SK-N-SH (cell line): Measurements from ENCODE around the gene KLF3. TPM values are rescaled to one million over a fixed set of nuclear protein-coding genes. Genes with fewer than 3 reads are reported as not detected.

Experiments
- CTCF ChIA-PET: fragments of 300-600, 350-600 bp; formaldehyde crosslinking; extraction: SDS; loops from one replicate; lab custom pipeline; 2021; lab: Yijun Ruan, JAX
- POLR2A ChIA-PET: fragments of 350-600 bp; sonication (Branson Sonifier 250); formaldehyde crosslinking; extraction: SDS; loops from one replicate; lab custom pipeline; 2020; ENCODE audit warnings: antibody characterized with exemption, inconsistent platforms; lab: Yijun Ruan, JAX
- DNase-seq: peaks from one replicate; pipeline ENCODE4 v3.0.0; 2012
- H2AFZ ChIP-seq: fragments of 200-600 bp; sonication (generic); 2 replicates; pipeline ENCODE4 v1.8.1; 2016; ENCODE audit warnings: antibody characterized with exemption, mild to moderate bottlenecking, low read depth
- H3F3A ChIP-seq: fragments of 200-600 bp; sonication (generic); replicated peaks from 2 replicates; pipeline ENCODE3; 2016; ENCODE audit warnings: antibody characterized with exemption, mild to moderate bottlenecking; ENCODE audit not compliant: insufficient read depth
- H3K27ac ChIP-seq, 2 experiments: fragments of 200-500 bp in 1 of 2; fragments of 200-600 bp in 1 of 2; sonication (Bioruptor generic) in 1 of 2; sonication (generic), shearing (Covaris generic) in 1 of 2; 2 replicates each; pipeline versions ENCODE4 v1.5.1 to v1.6.1; 2014 to 2016; ENCODE audit warnings: low read depth in 2 of 2, inconsistent platforms in 1 of 2, low read length in 1 of 2, mild to moderate bottlenecking in 1 of 2, mixed read lengths in 1 of 2
- H3K27me3 ChIP-seq: fragments of 200-600 bp; sonication (generic), shearing (Covaris generic); 2 replicates; pipeline ENCODE4 v1.6.1; 2016; ENCODE audit warnings: mixed run types; ENCODE audit not compliant: insufficient read depth
- H3K36me3 ChIP-seq, 2 experiments: fragments of 200-500 bp in 1 of 2; fragments of 200-600 bp in 1 of 2; sonication (Bioruptor generic) in 1 of 2; sonication (generic) in 1 of 2; replicated peaks in 1 of 2; 2 replicates each; pipeline versions ENCODE3 to v1.5.1; 2014 to 2016; ENCODE audit warnings: low read length in 1 of 2, mild to moderate bottlenecking in 1 of 2; ENCODE audit not compliant: insufficient read depth in 2 of 2, control insufficient read depth in 1 of 2
- H3K4me1 ChIP-seq, 2 experiments: fragments of 200-500 bp in 1 of 2; fragments of 200-600 bp in 1 of 2; sonication (Bioruptor generic) in 1 of 2; sonication (generic), shearing (Covaris generic) in 1 of 2; 2 replicates each; pipeline versions ENCODE4 v1.5.1 to v1.6.1; 2014 to 2016; ENCODE audit warnings: low read depth in 1 of 2, low read length in 1 of 2, mixed run types in 1 of 2; ENCODE audit not compliant: insufficient read depth in 2 of 2, control insufficient read depth in 1 of 2
- H3K4me2 ChIP-seq: fragments of 200-600 bp; sonication (generic), shearing (Covaris generic); 2 replicates; pipeline ENCODE4 v1.6.1; 2017; ENCODE audit warnings: mixed run types
- H3K4me3 ChIP-seq, 2 experiments: fragments of 200-500 bp in 1 of 2; fragments of 200-600 bp in 1 of 2; sonication (Bioruptor generic) in 1 of 2; sonication (generic), shearing (Covaris generic) in 1 of 2; 2 replicates each; pipeline versions ENCODE4 v1.5.1 to v1.8.1; 2014 to 2016; ENCODE audit warnings: low read depth in 2 of 2, inconsistent platforms in 1 of 2, low read length in 1 of 2, mild to moderate bottlenecking in 1 of 2, mixed read lengths in 1 of 2, moderate library complexity in 1 of 2
- H3K79me2 ChIP-seq: fragments of 200-600 bp; sonication (generic); 2 replicates; pipeline ENCODE4 v1.8.1; 2017; ENCODE audit warnings: mild to moderate bottlenecking; ENCODE audit not compliant: insufficient read depth
- H3K9ac ChIP-seq: fragments of 200-600 bp; sonication (generic); 2 replicates; pipeline ENCODE4 v1.6.1; 2017; ENCODE audit warnings: mixed run types
- H3K9me2 ChIP-seq: fragments of 200-600 bp; sonication (generic); 2 replicates; pipeline ENCODE4 v1.6.1; 2017; ENCODE audit warnings: mixed run types
- H3K9me3 ChIP-seq: fragments of 200-600 bp; sonication (generic); 2 replicates; pipeline ENCODE4 v1.6.1; 2017; ENCODE audit warnings: mixed run types, mild to moderate bottlenecking, moderate library complexity
- H4K20me1 ChIP-seq: fragments of 200-600 bp; sonication (generic); 2 replicates; pipeline ENCODE4 v1.6.1; 2017; ENCODE audit warnings: mild to moderate bottlenecking, mixed run types; ENCODE audit not compliant: insufficient read depth
- CHD2 ChIP-seq: fragments of 150-350 bp; IDR thresholded peaks from 2 replicates; pipeline ENCODE4 v1.6.1; 2018; ENCODE audit warnings: low read length; ENCODE audit not compliant: partially characterized antibody
- EP300 ChIP-seq, 2 experiments: IDR thresholded peaks; 2 replicates each; pipeline versions ENCODE4 v1.4.0 to v1.6.1; 2012; ENCODE audit warnings: borderline replicate concordance in 1 of 2, low read depth in 1 of 2, low read length in 1 of 2
- EZH2phosphoT487 ChIP-seq: fragments of 200-600 bp; sonication (generic); IDR thresholded peaks from 2 replicates; pipeline ENCODE4 v1.6.1; 2017; ENCODE audit warnings: low read depth, mixed run types, mild to moderate bottlenecking, antibody characterized with exemption, moderate library complexity, borderline replicate concordance
- FOSL2 ChIP-seq: IDR thresholded peaks from 2 replicates; pipeline ENCODE4 v1.4.0; 2012; ENCODE audit warnings: low read depth, mild to moderate bottlenecking, moderate library complexity, borderline replicate concordance
- FOXM1 ChIP-seq: IDR thresholded peaks from 2 replicates; pipeline ENCODE4 v1.4.0; 2012; ENCODE audit warnings: low read depth, mild to moderate bottlenecking
- GATA2 ChIP-seq: sonication (generic); formaldehyde crosslinking; IDR thresholded peaks from 2 replicates; pipeline ENCODE4 v1.5.0; 2020; ENCODE audit warnings: mild to moderate bottlenecking, missing genetic modification reagents
- JUND ChIP-seq: IDR thresholded peaks from 2 replicates; pipeline ENCODE4 v1.4.0; 2012
- POLR2AphosphoS5 ChIP-seq: IDR thresholded peaks from 2 replicates; pipeline ENCODE4 v1.6.1; 2012; ENCODE audit warnings: low read depth, low read length
- RFX5 ChIP-seq: IDR thresholded peaks from 2 replicates; pipeline ENCODE4 v1.6.1; 2012; ENCODE audit warnings: mild to moderate bottlenecking, improper control_type of control experiment, low read length
- SIN3A ChIP-seq: IDR thresholded peaks from 2 replicates; pipeline ENCODE4 v1.6.1; 2012; ENCODE audit warnings: low read depth, mild to moderate bottlenecking, low read length, moderate library complexity, borderline replicate concordance
- TCF12 ChIP-seq: IDR thresholded peaks from 2 replicates; pipeline ENCODE4 v1.4.0; 2012
- TEAD4 ChIP-seq: IDR thresholded peaks from 2 replicates; pipeline ENCODE4 v1.4.0; 2012; ENCODE audit warnings: mild to moderate bottlenecking, borderline replicate concordance; ENCODE audit not compliant: insufficient read depth
- WGBS: methylation state at CpG from one replicate; pipeline ENCODE4 v1.1.6; 2017; ENCODE audit warnings: low lambda C conversion rate; 5-methylcytosine and 5-hydroxymethylcytosine counted together
- polyA plus RNA-seq, 3 experiments: library from polyadenylated mRNA; depleted of rRNA; stranded (reverse); fragments of >200 nt; gene quantifications; 2 replicates each; pipeline ENCODE4 v1.2.3, GENCODE V29; 2012
- TF ChIP-seq, protein P1 (sequence below): fragments of 200-600 bp; sonication (generic); IDR thresholded peaks from 2 replicates; pipeline ENCODE4 v1.6.1; 2017; ENCODE audit warnings: antibody characterized with exemption, mild to moderate bottlenecking, moderate library complexity
- TF ChIP-seq, protein P2 (sequence below): IDR thresholded peaks from 2 replicates; pipeline ENCODE4 v1.4.0; 2012; ENCODE audit warnings: low read depth, borderline replicate concordance
- TF ChIP-seq, protein P3 (sequence below): IDR thresholded peaks from 2 replicates; pipeline ENCODE4 v1.4.0; 2012; ENCODE audit warnings: low read depth, borderline replicate concordance

KLF3 gene
- polyA plus RNA-seq, 1 of the 3 experiments (the other 2 are of a cell fraction), result 8.2 TPM

GRCh38 chr4:38676986-38677385 lies 13.0 kb downstream of the KLF3 start (continued):
- TF ChIP-seq TEAD4, result no peak

GRCh38 chr4:38677441-38677840 lies 13.4 kb downstream of the KLF3 start:
- no peaks in the 10 kb centered on the region for H3K9me2 ChIP-seq
- no peaks in the 10 kb centered on the region for H3K9me3 ChIP-seq
- DNase-seq, result no peak
- no peaks in the 10 kb centered on the region for H3K27me3 ChIP-seq
- WGBS, result 97% methylated on average over 6 of the region's 6 CpGs
- no peak overlapping the region for H3K4me3 ChIP-seq
- TF ChIP-seq, protein P1, sequence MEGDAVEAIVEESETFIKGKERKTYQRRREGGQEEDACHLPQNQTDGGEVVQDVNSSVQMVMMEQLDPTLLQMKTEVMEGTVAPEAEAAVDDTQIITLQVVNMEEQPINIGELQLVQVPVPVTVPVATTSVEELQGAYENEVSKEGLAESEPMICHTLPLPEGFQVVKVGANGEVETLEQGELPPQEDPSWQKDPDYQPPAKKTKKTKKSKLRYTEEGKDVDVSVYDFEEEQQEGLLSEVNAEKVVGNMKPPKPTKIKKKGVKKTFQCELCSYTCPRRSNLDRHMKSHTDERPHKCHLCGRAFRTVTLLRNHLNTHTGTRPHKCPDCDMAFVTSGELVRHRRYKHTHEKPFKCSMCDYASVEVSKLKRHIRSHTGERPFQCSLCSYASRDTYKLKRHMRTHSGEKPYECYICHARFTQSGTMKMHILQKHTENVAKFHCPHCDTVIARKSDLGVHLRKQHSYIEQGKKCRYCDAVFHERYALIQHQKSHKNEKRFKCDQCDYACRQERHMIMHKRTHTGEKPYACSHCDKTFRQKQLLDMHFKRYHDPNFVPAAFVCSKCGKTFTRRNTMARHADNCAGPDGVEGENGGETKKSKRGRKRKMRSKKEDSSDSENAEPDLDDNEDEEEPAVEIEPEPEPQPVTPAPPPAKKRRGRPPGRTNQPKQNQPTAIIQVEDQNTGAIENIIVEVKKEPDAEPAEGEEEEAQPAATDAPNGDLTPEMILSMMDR, result no peak
- TF ChIP-seq EP300 (IDR thresholded peaks at IDR 0.05; ENCODE audit: borderline replicate concordance in 1 of 2, low read depth in 1 of 2, low read length in 1 of 2), result no peak
- TF ChIP-seq, protein P2, sequence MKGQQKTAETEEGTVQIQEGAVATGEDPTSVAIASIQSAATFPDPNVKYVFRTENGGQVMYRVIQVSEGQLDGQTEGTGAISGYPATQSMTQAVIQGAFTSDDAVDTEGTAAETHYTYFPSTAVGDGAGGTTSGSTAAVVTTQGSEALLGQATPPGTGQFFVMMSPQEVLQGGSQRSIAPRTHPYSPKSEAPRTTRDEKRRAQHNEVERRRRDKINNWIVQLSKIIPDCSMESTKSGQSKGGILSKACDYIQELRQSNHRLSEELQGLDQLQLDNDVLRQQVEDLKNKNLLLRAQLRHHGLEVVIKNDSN, result no peak
- TF ChIP-seq FOXM1, result no peak
- no peak for TF ChIP-seq POLR2AphosphoS5
- H2AFZ ChIP-seq, result no peak overlapping the region
- ChIA-PET CTCF (interaction anchor here (1.1 to 6.2 kb wide), 6 partner anchors 10 to 608 kb away, joined by 3 to 97 read pairs (median 6); no protein-coding TSS in a partner anchor), POLR2A (no interaction called here)
- H3F3A ChIP-seq, result peaks cover 6% of the 10 kb centered on the region
- peaks cover 100% of the 10 kb centered on the region for H3K79me2 ChIP-seq
- H3K36me3 ChIP-seq, result peaks cover 13 to 21% of the 10 kb centered on the region in 2 experiments
- H3K4me1 ChIP-seq, result peaks cover 28 to 36% of the 10 kb centered on the region in 2 experiments
- peaks cover 85% of the 10 kb centered on the region for H4K20me1 ChIP-seq
- H3K9ac ChIP-seq, result no peak overlapping the region
- 0 out of 2 replicates have a peak overlapping the region, but pooled peaks have one; percentile 5 for H3K4me2 ChIP-seq
- no peak overlapping the region for H3K27ac ChIP-seq

DNA sequence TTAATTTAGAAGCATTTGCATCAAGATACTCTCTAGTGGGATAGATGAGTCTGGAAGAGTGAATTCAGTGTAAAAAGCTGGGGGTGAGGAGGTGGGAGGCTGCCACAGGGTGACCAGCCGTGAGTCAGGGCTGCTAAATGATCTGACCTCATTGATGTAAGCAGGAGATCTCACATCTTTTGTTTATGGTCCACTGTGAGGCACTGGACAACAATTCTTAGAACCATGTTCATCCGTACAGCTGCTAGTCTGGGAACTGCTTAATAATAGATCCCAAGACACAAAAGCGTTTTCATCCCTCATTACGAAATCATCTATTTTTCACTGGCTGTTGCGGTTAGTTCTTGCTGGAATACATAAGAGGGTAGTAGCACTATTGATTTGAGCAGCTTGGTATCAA lies 14.1 kb downstream of the KLF3 start:
- Histone ChIP-seq H3K4me1 (peaks cover 21 to 29% of the 10 kb centered on the region in 2 experiments), H2AFZ (no peak overlapping the region), H3F3A (peaks cover 6% of the 10 kb centered on the region), H3K36me3 (peaks cover 20 to 27% of the 10 kb centered on the region in 2 experiments), H4K20me1 (peaks cover 79% of the 10 kb centered on the region), H3K9me2 (no peaks in the 10 kb centered on the region), H3K9ac (no peak overlapping the region), H3K27ac (no peak overlapping the region; a peak in 1 of 4 replicates), H3K79me2 (peaks cover 100% of the 10 kb centered on the region), H3K4me3 (no peak overlapping the region), H3K27me3 (no peaks in the 10 kb centered on the region), H3K4me2 (0 out of 2 replicates have a peak overlapping the region, but pooled peaks have one; percentile 5), H3K9me3 (no peaks in the 10 kb centered on the region)
- ChIA-PET POLR2A (no interaction called here), CTCF (interaction anchor here (0.6 to 6.2 kb wide), 6 partner anchors 53 to 609 kb away, joined by 3 to 97 read pairs (median 4); no protein-coding TSS in a partner anchor)
- 93% methylated on average over 5 of the region's 5 CpGs for WGBS
- TF ChIP-seq, protein P3, sequence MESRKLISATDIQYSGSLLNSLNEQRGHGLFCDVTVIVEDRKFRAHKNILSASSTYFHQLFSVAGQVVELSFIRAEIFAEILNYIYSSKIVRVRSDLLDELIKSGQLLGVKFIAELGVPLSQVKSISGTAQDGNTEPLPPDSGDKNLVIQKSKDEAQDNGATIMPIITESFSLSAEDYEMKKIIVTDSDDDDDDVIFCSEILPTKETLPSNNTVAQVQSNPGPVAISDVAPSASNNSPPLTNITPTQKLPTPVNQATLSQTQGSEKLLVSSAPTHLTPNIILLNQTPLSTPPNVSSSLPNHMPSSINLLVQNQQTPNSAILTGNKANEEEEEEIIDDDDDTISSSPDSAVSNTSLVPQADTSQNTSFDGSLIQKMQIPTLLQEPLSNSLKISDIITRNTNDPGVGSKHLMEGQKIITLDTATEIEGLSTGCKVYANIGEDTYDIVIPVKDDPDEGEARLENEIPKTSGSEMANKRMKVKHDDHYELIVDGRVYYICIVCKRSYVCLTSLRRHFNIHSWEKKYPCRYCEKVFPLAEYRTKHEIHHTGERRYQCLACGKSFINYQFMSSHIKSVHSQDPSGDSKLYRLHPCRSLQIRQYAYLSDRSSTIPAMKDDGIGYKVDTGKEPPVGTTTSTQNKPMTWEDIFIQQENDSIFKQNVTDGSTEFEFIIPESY, result no peak
- no peak for TF ChIP-seq JUND
- TF ChIP-seq CHD2, result no peak
- TF ChIP-seq SIN3A, result no peak
- TF ChIP-seq FOSL2, result no peak
- no peak for TF ChIP-seq POLR2AphosphoS5
- no peak for TF ChIP-seq EZH2phosphoT487
- TF ChIP-seq, protein P1, result no peak
- TF ChIP-seq TCF12, result no peak
- no peak for TF ChIP-seq RFX5
- TF ChIP-seq GATA2 (CRISPR knock-in tag), result no peak
- no peak for DNase-seq
